Liver (tissue), 9 donors: Measurements from ENCODE around the gene BTBD9. TPM values are rescaled to one million over a fixed set of nuclear protein-coding genes. Genes with fewer than 3 reads are reported as not detected.

ENCODE experiments used
- DNase-seq: peaks from one replicate; pipeline ENCODE4 v3.0.0-alpha.2; 2017; ENCODE audit warnings: low spot score
- H3K27ac ChIP-seq, 2 donors: one replicate each; pipeline ENCODE4 v1.7.0; 2013; ENCODE audit warnings: inconsistent platforms in 2 of 2, low read length in 2 of 2, control low read depth in 1 of 2, low read depth in 1 of 2, mild to moderate bottlenecking in 1 of 2
- H3K27me3 ChIP-seq, 4 donors: one replicate each; pipeline versions ENCODE4 v1.6.1 to v1.7.0; 2013; ENCODE audit warnings: low read length in 3 of 4, inconsistent platforms in 1 of 4, mild to moderate bottlenecking in 1 of 4, moderate library complexity in 1 of 4; ENCODE audit not compliant: control insufficient read depth in 4 of 4, insufficient read depth in 4 of 4
- H3K36me3 ChIP-seq, 4 donors: one replicate each; pipeline versions ENCODE4 v1.6.1 to v1.7.0; 2013; ENCODE audit warnings: low read length in 3 of 4, mild to moderate bottlenecking in 3 of 4, low read depth in 1 of 4, moderate library complexity in 1 of 4; ENCODE audit not compliant: control insufficient read depth in 4 of 4, insufficient read depth in 3 of 4
- H3K4me1 ChIP-seq, 4 donors: one replicate each; pipeline versions ENCODE4 v1.6.1 to v1.7.0; 2013; ENCODE audit warnings: low read length in 3 of 4, mild to moderate bottlenecking in 3 of 4, moderate library complexity in 1 of 4; ENCODE audit not compliant: control insufficient read depth in 4 of 4, insufficient read depth in 4 of 4
- H3K4me3 ChIP-seq, 3 donors: one replicate each; pipeline versions ENCODE4 v1.6.1 to v1.7.0; 2013; ENCODE audit warnings: low read length in 3 of 3, control low read depth in 1 of 3, low read depth in 1 of 3, mild to moderate bottlenecking in 1 of 3
- H3K9ac ChIP-seq, 2 donors: one replicate each; pipeline ENCODE4 v1.7.0; 2013; ENCODE audit warnings: low read length in 2 of 2, mild to moderate bottlenecking in 2 of 2, moderate library complexity in 2 of 2, control low read depth in 1 of 2, low read depth in 1 of 2
- H3K9me3 ChIP-seq, 4 donors: one replicate each; pipeline versions ENCODE4 v1.6.1 to v1.7.0; 2013; ENCODE audit warnings: low read length in 3 of 4; ENCODE audit not compliant: control insufficient read depth in 4 of 4
- EGR1 ChIP-seq, 2 donors: IDR thresholded peaks; 2 replicates each; pipeline ENCODE4 v1.6.1; 2016 to 2018; ENCODE audit warnings: antibody characterized with exemption in 2 of 2, low read depth in 2 of 2
- FOXA1 ChIP-seq: IDR thresholded peaks from 2 replicates; pipeline ENCODE4 v1.6.1; 2016; ENCODE audit warnings: antibody characterized with exemption
- FOXA2 ChIP-seq: IDR thresholded peaks from 2 replicates; pipeline ENCODE4 v1.6.1; 2016; ENCODE audit warnings: antibody characterized with exemption
- GABPA ChIP-seq, 2 donors: IDR thresholded peaks in 1 of 2; conservative IDR thresholded peaks in 1 of 2; 2 replicates each; pipeline ENCODE4 v1.6.1; 2016; ENCODE audit warnings: antibody characterized with exemption in 2 of 2, mild to moderate bottlenecking in 1 of 2, moderate library complexity in 1 of 2
- HNF4A ChIP-seq, 2 donors: conservative IDR thresholded peaks; 2 replicates each; pipeline ENCODE4 v1.6.1; 2016; ENCODE audit warnings: antibody characterized with exemption in 2 of 2, mild to moderate bottlenecking in 2 of 2
- HNF4G ChIP-seq: IDR thresholded peaks from 2 replicates; pipeline ENCODE4 v1.6.1; 2016; ENCODE audit warnings: antibody characterized with exemption
- JUND ChIP-seq, 2 donors: IDR thresholded peaks; 2 replicates each; pipeline ENCODE4 v1.6.1; 2016; ENCODE audit warnings: antibody characterized with exemption in 2 of 2
- RAD21 ChIP-seq, 2 donors: IDR thresholded peaks; 2 replicates each; pipeline ENCODE4 v1.6.1; 2016; ENCODE audit warnings: antibody characterized with exemption in 2 of 2, mild to moderate bottlenecking in 2 of 2
- RXRA ChIP-seq, 2 donors: IDR thresholded peaks; 2 replicates each; pipeline ENCODE4 v1.6.1; 2017 to 2018; ENCODE audit warnings: antibody characterized with exemption in 2 of 2, mild to moderate bottlenecking in 1 of 2
- SP1 ChIP-seq: IDR thresholded peaks from 2 replicates; pipeline ENCODE4 v1.6.1; 2018; ENCODE audit warnings: antibody characterized with exemption, mild to moderate bottlenecking
- YY1 ChIP-seq: IDR thresholded peaks from 2 replicates; pipeline ENCODE4 v1.6.1; 2016; ENCODE audit warnings: antibody characterized with exemption, mild to moderate bottlenecking
- WGBS: extraction: QIAGEN DNeasy Blood & Tissue Kit; methylation state at CpG from one replicate; pipeline ENCODE4 v1.1.7; 2013; 5-methylcytosine and 5-hydroxymethylcytosine counted together
- polyA plus RNA-seq, 2 donors: library from polyadenylated mRNA; stranded (reverse) in 1 of 2; unstranded in 1 of 2; fragments of 200-250 nt in 1 of 2; fragments of >200 nt in 1 of 2; fragmentation: Nextera tagmentation in 1 of 2; extraction: Ambion mirVana in 1 of 2; gene quantifications; one replicate each; pipeline versions ENCODE4 v1.2.1 to v1.2.3, GENCODE V29; 2013 to 2015
- total RNA-seq, 2 donors: library from RNA; depleted of rRNA; stranded (reverse); fragments of >200 nt; gene quantifications; one replicate each; pipeline ENCODE4 v1.2.3, GENCODE V29; 2014
- TF ChIP-seq, protein P1 (sequence below): IDR thresholded peaks from 2 replicates; pipeline ENCODE4 v1.6.1; 2016; ENCODE audit warnings: antibody characterized with exemption
- TF ChIP-seq, protein P2 (sequence below): fragments of 150-350 bp; IDR thresholded peaks from 2 replicates; pipeline ENCODE4 v1.5.1; 2017; ENCODE audit warnings: improper control_type of control experiment, low read depth, low read length; ENCODE audit not compliant: missing input control
- TF ChIP-seq, protein P3 (sequence below): IDR thresholded peaks from 2 replicates; pipeline ENCODE4 v1.6.1; 2016; ENCODE audit warnings: antibody characterized with exemption, mild to moderate bottlenecking
- TF ChIP-seq, protein P4 (sequence below): IDR thresholded peaks from 2 replicates; pipeline ENCODE4 v1.6.1; 2016; ENCODE audit warnings: antibody characterized with exemption
- donor health status: healthy.
- donor health status: healthy.
- donor health status: healthy.
- donor health status: healthy.
- donor health status: healthy.

Gene BTBD9
- total and polyA plus RNA-seq, 4 donors = 2.0 to 12.4 (median 5.7) TPM

DNA sequence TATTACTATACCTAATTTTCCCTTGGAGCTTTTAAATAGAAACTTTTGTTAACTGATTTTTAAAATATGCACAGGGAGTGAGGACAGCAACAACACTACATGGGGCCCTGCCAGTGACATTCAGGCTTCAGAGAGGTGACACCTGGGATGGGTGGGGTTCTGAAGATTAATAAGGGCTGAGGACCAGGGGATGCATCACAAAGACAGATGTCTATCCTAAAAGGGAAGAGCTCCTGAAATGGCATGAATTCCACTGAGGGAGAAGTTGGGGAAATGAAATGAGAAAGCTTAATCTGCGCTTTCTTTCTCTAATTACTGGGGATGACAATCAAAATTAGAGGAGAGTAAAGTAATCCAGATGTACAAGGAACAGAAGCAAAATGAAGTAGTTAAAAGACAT, 162.8 kb downstream of the BTBD9 start (continued):
- TF ChIP-seq, protein P1, sequence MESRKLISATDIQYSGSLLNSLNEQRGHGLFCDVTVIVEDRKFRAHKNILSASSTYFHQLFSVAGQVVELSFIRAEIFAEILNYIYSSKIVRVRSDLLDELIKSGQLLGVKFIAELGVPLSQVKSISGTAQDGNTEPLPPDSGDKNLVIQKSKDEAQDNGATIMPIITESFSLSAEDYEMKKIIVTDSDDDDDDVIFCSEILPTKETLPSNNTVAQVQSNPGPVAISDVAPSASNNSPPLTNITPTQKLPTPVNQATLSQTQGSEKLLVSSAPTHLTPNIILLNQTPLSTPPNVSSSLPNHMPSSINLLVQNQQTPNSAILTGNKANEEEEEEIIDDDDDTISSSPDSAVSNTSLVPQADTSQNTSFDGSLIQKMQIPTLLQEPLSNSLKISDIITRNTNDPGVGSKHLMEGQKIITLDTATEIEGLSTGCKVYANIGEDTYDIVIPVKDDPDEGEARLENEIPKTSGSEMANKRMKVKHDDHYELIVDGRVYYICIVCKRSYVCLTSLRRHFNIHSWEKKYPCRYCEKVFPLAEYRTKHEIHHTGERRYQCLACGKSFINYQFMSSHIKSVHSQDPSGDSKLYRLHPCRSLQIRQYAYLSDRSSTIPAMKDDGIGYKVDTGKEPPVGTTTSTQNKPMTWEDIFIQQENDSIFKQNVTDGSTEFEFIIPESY = no peak
- no peak for TF ChIP-seq HNF4G
- TF ChIP-seq SP1 = no peak
- no peak for TF ChIP-seq FOXA1
- no peak for TF ChIP-seq RAD21 (IDR thresholded peaks at IDR 0.05)
- no peak for TF ChIP-seq JUND (IDR thresholded peaks at IDR 0.05)
- TF ChIP-seq HNF4A (conservative IDR thresholded peaks at IDR 0.05) = no peak
- no peak for TF ChIP-seq GABPA (IDR thresholded peaks at IDR 0.05 in 1 of 2, conservative IDR thresholded peaks at IDR 0.05 in 1 of 2)

DNA sequence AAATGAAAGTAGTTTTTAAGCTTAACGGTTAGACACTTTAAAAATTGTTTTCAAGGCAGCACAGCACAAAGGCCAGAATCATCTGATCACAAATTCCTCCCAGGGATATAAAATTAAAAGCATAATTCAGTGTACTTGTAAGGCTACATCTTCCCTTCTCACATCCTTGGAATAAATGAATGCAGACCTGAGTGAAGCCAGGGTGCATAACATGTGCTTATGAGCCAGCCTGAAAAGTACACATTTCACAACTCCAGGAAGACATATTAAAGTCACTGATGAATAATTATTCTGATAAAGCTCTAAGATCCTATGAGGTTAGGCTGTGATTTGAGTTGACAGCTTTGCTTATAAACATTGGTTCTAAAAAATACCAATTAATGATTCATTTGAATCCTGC, 163.6 kb downstream of the BTBD9 start:
- no peak overlapping the region for H3K9ac ChIP-seq
- no peak for TF ChIP-seq EGR1 (IDR thresholded peaks at IDR 0.05; ENCODE audit: low read depth in 2 of 2)
- no peak for TF ChIP-seq HNF4A (conservative IDR thresholded peaks at IDR 0.05)
- no peak for TF ChIP-seq HNF4G
- TF ChIP-seq, protein P2, sequence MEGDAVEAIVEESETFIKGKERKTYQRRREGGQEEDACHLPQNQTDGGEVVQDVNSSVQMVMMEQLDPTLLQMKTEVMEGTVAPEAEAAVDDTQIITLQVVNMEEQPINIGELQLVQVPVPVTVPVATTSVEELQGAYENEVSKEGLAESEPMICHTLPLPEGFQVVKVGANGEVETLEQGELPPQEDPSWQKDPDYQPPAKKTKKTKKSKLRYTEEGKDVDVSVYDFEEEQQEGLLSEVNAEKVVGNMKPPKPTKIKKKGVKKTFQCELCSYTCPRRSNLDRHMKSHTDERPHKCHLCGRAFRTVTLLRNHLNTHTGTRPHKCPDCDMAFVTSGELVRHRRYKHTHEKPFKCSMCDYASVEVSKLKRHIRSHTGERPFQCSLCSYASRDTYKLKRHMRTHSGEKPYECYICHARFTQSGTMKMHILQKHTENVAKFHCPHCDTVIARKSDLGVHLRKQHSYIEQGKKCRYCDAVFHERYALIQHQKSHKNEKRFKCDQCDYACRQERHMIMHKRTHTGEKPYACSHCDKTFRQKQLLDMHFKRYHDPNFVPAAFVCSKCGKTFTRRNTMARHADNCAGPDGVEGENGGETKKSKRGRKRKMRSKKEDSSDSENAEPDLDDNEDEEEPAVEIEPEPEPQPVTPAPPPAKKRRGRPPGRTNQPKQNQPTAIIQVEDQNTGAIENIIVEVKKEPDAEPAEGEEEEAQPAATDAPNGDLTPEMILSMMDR = no peak
- TF ChIP-seq FOXA2 = no peak
- no peak for TF ChIP-seq YY1
- TF ChIP-seq, protein P3, sequence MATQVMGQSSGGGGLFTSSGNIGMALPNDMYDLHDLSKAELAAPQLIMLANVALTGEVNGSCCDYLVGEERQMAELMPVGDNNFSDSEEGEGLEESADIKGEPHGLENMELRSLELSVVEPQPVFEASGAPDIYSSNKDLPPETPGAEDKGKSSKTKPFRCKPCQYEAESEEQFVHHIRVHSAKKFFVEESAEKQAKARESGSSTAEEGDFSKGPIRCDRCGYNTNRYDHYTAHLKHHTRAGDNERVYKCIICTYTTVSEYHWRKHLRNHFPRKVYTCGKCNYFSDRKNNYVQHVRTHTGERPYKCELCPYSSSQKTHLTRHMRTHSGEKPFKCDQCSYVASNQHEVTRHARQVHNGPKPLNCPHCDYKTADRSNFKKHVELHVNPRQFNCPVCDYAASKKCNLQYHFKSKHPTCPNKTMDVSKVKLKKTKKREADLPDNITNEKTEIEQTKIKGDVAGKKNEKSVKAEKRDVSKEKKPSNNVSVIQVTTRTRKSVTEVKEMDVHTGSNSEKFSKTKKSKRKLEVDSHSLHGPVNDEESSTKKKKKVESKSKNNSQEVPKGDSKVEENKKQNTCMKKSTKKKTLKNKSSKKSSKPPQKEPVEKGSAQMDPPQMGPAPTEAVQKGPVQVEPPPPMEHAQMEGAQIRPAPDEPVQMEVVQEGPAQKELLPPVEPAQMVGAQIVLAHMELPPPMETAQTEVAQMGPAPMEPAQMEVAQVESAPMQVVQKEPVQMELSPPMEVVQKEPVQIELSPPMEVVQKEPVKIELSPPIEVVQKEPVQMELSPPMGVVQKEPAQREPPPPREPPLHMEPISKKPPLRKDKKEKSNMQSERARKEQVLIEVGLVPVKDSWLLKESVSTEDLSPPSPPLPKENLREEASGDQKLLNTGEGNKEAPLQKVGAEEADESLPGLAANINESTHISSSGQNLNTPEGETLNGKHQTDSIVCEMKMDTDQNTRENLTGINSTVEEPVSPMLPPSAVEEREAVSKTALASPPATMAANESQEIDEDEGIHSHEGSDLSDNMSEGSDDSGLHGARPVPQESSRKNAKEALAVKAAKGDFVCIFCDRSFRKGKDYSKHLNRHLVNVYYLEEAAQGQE = no peak
- TF ChIP-seq SP1 = no peak
- TF ChIP-seq FOXA1 = no peak
- TF ChIP-seq RXRA (IDR thresholded peaks at IDR 0.05) = no peak
- TF ChIP-seq, protein P1 = no peak
- no peak for TF ChIP-seq GABPA (IDR thresholded peaks at IDR 0.05 in 1 of 2, conservative IDR thresholded peaks at IDR 0.05 in 1 of 2)
- TF ChIP-seq, protein P4, sequence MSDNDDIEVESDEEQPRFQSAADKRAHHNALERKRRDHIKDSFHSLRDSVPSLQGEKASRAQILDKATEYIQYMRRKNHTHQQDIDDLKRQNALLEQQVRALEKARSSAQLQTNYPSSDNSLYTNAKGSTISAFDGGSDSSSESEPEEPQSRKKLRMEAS = no peak
- H3K27me3 ChIP-seq = no peaks in the 10 kb centered on the region
- H3K4me1 ChIP-seq = no peaks in the 10 kb centered on the region
- no peak overlapping the region for H3K4me3 ChIP-seq
- no peak for DNase-seq
- WGBS = 99% methylated on average over 1 of the region's 1 CpG
- no peak overlapping the region for H3K27ac ChIP-seq
- H3K9me3 ChIP-seq = no peaks in the 10 kb centered on the region
- H3K36me3 ChIP-seq = no peaks in the 10 kb centered on the region
